WTC11 (cell line): Measurements from ENCODE around the gene ST6GALNAC3. TPM values are rescaled to one million over a fixed set of nuclear protein-coding genes. Genes with fewer than 3 reads are reported as not detected.

Experiments
- ATAC-seq: fragments of 200-7000 bp; cut with Tn5 transposase; 2 replicates; pipeline ENCODE4 v1.10.0; 2021; ENCODE audit warnings: mild to moderate bottlenecking, moderate library complexity
- Bru-seq: library from RNA; stranded (reverse); fragments of 400-500 nt; gene quantifications from one replicate; lab custom pipeline; 2021; lab: Mats Ljungman, UMichigan
- CTCF ChIA-PET: fragments of 300-600 bp; sonication (Branson Sonifier 250); formaldehyde crosslinking; loops from one replicate; lab custom pipeline; 2021; ENCODE audit warnings: antibody characterized with exemption; lab: Charles Lee
- POLR2A ChIA-PET: fragments of 350-600 bp; sonication (Branson Sonifier 250); formaldehyde crosslinking; loops from one replicate; lab custom pipeline; 2021; ENCODE audit warnings: antibody characterized with exemption; lab: Charles Lee
- DNase-seq: peaks from one replicate; pipeline ENCODE4 v3.0.0; 2021; ENCODE audit warnings: low spot score
- H3K27ac Mint-ChIP-seq: 2 replicates; pipeline ENCODE4 v1.8.0; 2021; ENCODE audit warnings: mixed read lengths
- H3K27me3 Mint-ChIP-seq: 2 replicates; pipeline ENCODE4 v1.8.0; 2021; ENCODE audit warnings: low read depth, mild to moderate bottlenecking, moderate library complexity, mixed read lengths
- H3K36me3 Mint-ChIP-seq: 2 replicates; pipeline ENCODE4 v1.8.0; 2021; ENCODE audit warnings: mixed read lengths
- H3K4me1 Mint-ChIP-seq: 2 replicates; pipeline ENCODE4 v1.8.0; 2022; ENCODE audit warnings: mixed read lengths
- H3K4me3 Mint-ChIP-seq: 2 replicates; pipeline ENCODE4 v1.8.0; 2021; ENCODE audit warnings: mild to moderate bottlenecking, moderate library complexity, mixed read lengths
- H3K9me3 Mint-ChIP-seq: 2 replicates; pipeline ENCODE4 v1.8.0; 2021; ENCODE audit warnings: mixed read lengths
- ELF4 ChIP-seq: sonication (generic); formaldehyde crosslinking; IDR thresholded peaks from 2 replicates; pipeline ENCODE4 v1.8.1; 2022; ENCODE audit warnings: low read depth, mild to moderate bottlenecking, moderate library complexity, missing genetic modification reagents
- ESRRA ChIP-seq: sonication (generic); formaldehyde crosslinking; IDR thresholded peaks from 2 replicates; pipeline ENCODE4 v1.8.1; 2022; ENCODE audit warnings: mild to moderate bottlenecking, missing genetic modification reagents, borderline replicate concordance
- FOXK1 ChIP-seq: sonication (generic); formaldehyde crosslinking; IDR thresholded peaks from 2 replicates; pipeline ENCODE4 v1.8.0; 2022; ENCODE audit warnings: mild to moderate bottlenecking, moderate library complexity, missing genetic modification reagents
- FOXP1 ChIP-seq: sonication (generic); formaldehyde crosslinking; IDR thresholded peaks from 2 replicates; pipeline ENCODE4 v1.8.0; 2022; ENCODE audit warnings: missing genetic modification reagents, mild to moderate bottlenecking, moderate library complexity, borderline replicate concordance
- GABPB1 ChIP-seq: sonication (generic); formaldehyde crosslinking; IDR thresholded peaks from 2 replicates; pipeline ENCODE4 v1.8.1; 2023; ENCODE audit warnings: mild to moderate bottlenecking, missing genetic modification reagents
- MXD4 ChIP-seq: fragments of 250-450 bp; sonication (Bioruptor Pico); IDR thresholded peaks from 2 replicates; pipeline ENCODE4 v1.8.0; 2021; ENCODE audit warnings: mild to moderate bottlenecking, moderate library complexity, borderline replicate concordance
- NFYB ChIP-seq: sonication (generic); formaldehyde crosslinking; conservative IDR thresholded peaks from 2 replicates; pipeline ENCODE4 v1.8.0; 2022; ENCODE audit warnings: low read depth, missing genetic modification reagents
- NR1H2 ChIP-seq: sonication (generic); formaldehyde crosslinking; IDR thresholded peaks from 2 replicates; pipeline ENCODE4 v1.9.0; 2021; ENCODE audit warnings: mild to moderate bottlenecking, moderate library complexity, missing genetic modification reagents
- PRRX2 ChIP-seq: fragments of 250-450 bp; sonication (Bioruptor Pico); IDR thresholded peaks from 2 replicates; pipeline ENCODE4 v1.8.0; 2021; ENCODE audit warnings: mild to moderate bottlenecking
- SMAD3 ChIP-seq: sonication (generic); formaldehyde crosslinking; IDR thresholded peaks from 2 replicates; pipeline ENCODE4 v1.8.0; 2022; ENCODE audit warnings: missing genetic modification reagents, mild to moderate bottlenecking, borderline replicate concordance
- SP1 ChIP-seq: sonication (generic); formaldehyde crosslinking; conservative IDR thresholded peaks from 2 replicates; pipeline ENCODE4 v1.8.1; 2022; ENCODE audit warnings: missing genetic modification reagents
- ZNF232 ChIP-seq: sonication (generic); formaldehyde crosslinking; IDR thresholded peaks from 2 replicates; pipeline ENCODE4 v1.8.0; 2022; ENCODE audit warnings: mild to moderate bottlenecking, missing genetic modification reagents
- ZNF423 ChIP-seq: fragments of 250-450 bp; sonication (Bioruptor Pico); IDR thresholded peaks from 2 replicates; pipeline ENCODE4 v2.1.2; 2022; ENCODE audit warnings: mild to moderate bottlenecking, moderate library complexity
- long read RNA-seq, 3 experiments: library from RNA in 1 of 3; library from capped mRNA in 1 of 3; library from polyadenylated mRNA in 1 of 3; unstranded in 2 of 3; stranded (forward) in 1 of 3; transcript quantifications; one replicate each; pipeline ENCODE4 v2.0.0, GENCODE V29; 2021
- total RNA-seq: library from RNA; stranded (reverse); gene quantifications from 3 replicates; pipeline ENCODE4 v1.2.3, GENCODE V29; 2021
- TF ChIP-seq, protein P1 (sequence below): sonication (generic); formaldehyde crosslinking; IDR thresholded peaks from 2 replicates; pipeline ENCODE4 v1.8.0; 2022; ENCODE audit warnings: mild to moderate bottlenecking, missing genetic modification reagents
- TF ChIP-seq, protein P2 (sequence below): sonication (generic); formaldehyde crosslinking; IDR thresholded peaks from 2 replicates; pipeline ENCODE4 v1.8.1; 2022; ENCODE audit warnings: mild to moderate bottlenecking, missing genetic modification reagents, moderate library complexity, borderline replicate concordance
- TF ChIP-seq, protein P3 (sequence below): sonication (generic); formaldehyde crosslinking; conservative IDR thresholded peaks from 2 replicates; pipeline ENCODE4 v1.8.1; 2022; ENCODE audit warnings: mild to moderate bottlenecking, missing genetic modification reagents
- TF ChIP-seq, protein P4 (sequence below): sonication (generic); formaldehyde crosslinking; IDR thresholded peaks from 2 replicates; pipeline ENCODE4 v1.8.0; 2022; ENCODE audit warnings: mild to moderate bottlenecking, missing genetic modification reagents
- TF ChIP-seq, protein P5 (sequence below): sonication (generic); formaldehyde crosslinking; IDR thresholded peaks from 2 replicates; pipeline ENCODE4 v1.8.1; 2022; ENCODE audit warnings: low read depth, mild to moderate bottlenecking, moderate library complexity, missing genetic modification reagents, borderline replicate concordance
- TF ChIP-seq, protein P6 (sequence below): sonication (generic); formaldehyde crosslinking; IDR thresholded peaks from 2 replicates; pipeline ENCODE4 v1.8.0; 2023; ENCODE audit warnings: missing genetic modification reagents
- TF ChIP-seq, protein P7 (sequence below): sonication (generic); formaldehyde crosslinking; IDR thresholded peaks from 2 replicates; pipeline ENCODE4 v1.8.1; 2023; ENCODE audit warnings: mild to moderate bottlenecking, missing genetic modification reagents
- TF ChIP-seq, protein P8 (sequence below): fragments of 250-450 bp; sonication (Bioruptor Pico); IDR thresholded peaks from 2 replicates; pipeline ENCODE4 v2.1.2; 2022; ENCODE audit warnings: mild to moderate bottlenecking, moderate library complexity
- TF ChIP-seq, protein P9 (sequence below): fragments of 200-600 bp; IDR thresholded peaks from 2 replicates; pipeline ENCODE4 v1.8.0; 2022; ENCODE audit warnings: antibody characterized with exemption
- TF ChIP-seq, protein P10 (sequence below): sonication (generic); formaldehyde crosslinking; IDR thresholded peaks from 2 replicates; pipeline ENCODE4 v1.8.0; 2022; ENCODE audit warnings: mild to moderate bottlenecking, missing genetic modification reagents

The ST6GALNAC3 gene
- total RNA-seq = 11.9 to 14.1 TPM (median 12.7 TPM) in 3 replicates
- percentile 62 among the genes with signal in this experiment for Bru-seq, nascent RNA
- long read RNA-seq, experiment 1, partial matches to known transcripts = 6 of 13 reads
- long read RNA-seq, experiment 1, other reads (novel, unspliced or antisense) = 7 of 13 reads
- long read RNA-seq, experiment 2, partial matches to known transcripts = 1 of 12 reads
- long read RNA-seq, experiment 2, other reads (novel, unspliced or antisense) = 11 of 12 reads
- long read RNA-seq, experiment 3, partial matches to known transcripts = 0 of 2 reads
- long read RNA-seq, experiment 3, other reads (novel, unspliced or antisense) = 2 of 2 reads

DNA sequence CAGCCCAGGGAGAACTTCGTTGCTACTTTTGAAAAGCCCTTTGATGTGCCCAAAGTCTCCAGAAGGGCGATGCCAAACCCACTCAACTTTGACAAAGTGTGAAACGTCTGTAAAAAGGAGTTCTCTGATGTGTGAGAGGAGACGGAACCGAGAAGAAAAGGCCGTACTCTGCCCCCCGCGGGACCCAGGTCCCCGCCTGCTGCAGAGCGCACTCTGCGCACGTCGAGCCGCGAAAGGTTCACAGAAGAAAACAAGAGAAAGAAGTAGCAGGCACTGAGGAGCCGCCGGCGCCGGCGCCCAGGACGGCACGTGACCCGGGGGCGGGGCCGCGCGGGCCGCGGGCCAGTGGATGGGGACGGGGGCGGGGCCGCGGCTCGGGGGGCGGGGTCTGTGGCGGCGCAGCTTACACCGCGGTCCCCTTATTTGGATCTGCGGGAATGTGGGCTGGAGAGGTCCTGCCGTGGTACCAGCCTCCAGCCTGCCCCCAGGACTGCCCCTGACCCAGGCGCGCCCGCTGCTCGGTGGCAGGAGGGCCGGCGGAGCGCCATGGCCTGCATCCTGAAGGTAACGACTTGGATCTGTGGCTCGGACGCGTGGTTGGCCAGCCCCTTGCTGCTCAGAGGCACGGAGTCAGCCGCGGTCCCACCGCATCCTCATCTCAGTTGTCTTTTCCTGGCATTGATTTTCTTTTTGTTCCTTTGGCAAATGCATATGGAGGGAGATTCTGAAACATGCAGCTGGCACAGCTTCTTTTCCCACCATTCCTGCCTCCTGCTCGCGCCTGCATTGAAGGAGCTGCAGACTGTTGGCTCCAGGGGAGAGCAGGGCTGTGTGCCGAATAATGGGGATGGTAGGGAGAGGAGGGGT lies at the start of gene ST6GALNAC3:
ST6GALNAC3 (plus strand) TSS at position 426 of the 867 bp plus-strand sequence.
- 0 out of 2 replicates have a peak within 1 kb of the TSS, but pooled peaks have one; percentile 5 for H3K27ac Mint-ChIP-seq
- CTCF ChIA-PET = no interaction called here
- TF ChIP-seq, protein P1, sequence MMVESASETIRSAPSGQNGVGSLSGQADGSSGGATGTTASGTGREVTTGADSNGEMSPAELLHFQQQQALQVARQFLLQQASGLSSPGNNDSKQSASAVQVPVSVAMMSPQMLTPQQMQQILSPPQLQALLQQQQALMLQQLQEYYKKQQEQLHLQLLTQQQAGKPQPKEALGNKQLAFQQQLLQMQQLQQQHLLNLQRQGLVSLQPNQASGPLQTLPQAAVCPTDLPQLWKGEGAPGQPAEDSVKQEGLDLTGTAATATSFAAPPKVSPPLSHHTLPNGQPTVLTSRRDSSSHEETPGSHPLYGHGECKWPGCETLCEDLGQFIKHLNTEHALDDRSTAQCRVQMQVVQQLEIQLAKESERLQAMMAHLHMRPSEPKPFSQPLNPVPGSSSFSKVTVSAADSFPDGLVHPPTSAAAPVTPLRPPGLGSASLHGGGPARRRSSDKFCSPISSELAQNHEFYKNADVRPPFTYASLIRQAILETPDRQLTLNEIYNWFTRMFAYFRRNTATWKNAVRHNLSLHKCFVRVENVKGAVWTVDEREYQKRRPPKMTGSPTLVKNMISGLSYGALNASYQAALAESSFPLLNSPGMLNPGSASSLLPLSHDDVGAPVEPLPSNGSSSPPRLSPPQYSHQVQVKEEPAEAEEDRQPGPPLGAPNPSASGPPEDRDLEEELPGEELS (CRISPR knock-in tag) = no peak; the same call in 1 of the 2 replicates
- TF ChIP-seq, protein P2, sequence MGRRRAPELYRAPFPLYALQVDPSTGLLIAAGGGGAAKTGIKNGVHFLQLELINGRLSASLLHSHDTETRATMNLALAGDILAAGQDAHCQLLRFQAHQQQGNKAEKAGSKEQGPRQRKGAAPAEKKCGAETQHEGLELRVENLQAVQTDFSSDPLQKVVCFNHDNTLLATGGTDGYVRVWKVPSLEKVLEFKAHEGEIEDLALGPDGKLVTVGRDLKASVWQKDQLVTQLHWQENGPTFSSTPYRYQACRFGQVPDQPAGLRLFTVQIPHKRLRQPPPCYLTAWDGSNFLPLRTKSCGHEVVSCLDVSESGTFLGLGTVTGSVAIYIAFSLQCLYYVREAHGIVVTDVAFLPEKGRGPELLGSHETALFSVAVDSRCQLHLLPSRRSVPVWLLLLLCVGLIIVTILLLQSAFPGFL = no peak
- TF ChIP-seq ZNF232 (CRISPR knock-in tag) = 0 out of 2 replicates have a peak, but pooled peaks have one; percentile 38
- TF ChIP-seq GABPB1 (CRISPR knock-in tag) = no peak
- no peak for TF ChIP-seq PRRX2 (CRISPR knock-in tag)
- TF ChIP-seq, protein P3, sequence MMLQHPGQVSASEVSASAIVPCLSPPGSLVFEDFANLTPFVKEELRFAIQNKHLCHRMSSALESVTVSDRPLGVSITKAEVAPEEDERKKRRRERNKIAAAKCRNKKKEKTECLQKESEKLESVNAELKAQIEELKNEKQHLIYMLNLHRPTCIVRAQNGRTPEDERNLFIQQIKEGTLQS (CRISPR knock-in tag) = no peak
- no peak for TF ChIP-seq SMAD3
- no peak for TF ChIP-seq ELF4 (CRISPR knock-in tag)
- TF ChIP-seq, protein P4, sequence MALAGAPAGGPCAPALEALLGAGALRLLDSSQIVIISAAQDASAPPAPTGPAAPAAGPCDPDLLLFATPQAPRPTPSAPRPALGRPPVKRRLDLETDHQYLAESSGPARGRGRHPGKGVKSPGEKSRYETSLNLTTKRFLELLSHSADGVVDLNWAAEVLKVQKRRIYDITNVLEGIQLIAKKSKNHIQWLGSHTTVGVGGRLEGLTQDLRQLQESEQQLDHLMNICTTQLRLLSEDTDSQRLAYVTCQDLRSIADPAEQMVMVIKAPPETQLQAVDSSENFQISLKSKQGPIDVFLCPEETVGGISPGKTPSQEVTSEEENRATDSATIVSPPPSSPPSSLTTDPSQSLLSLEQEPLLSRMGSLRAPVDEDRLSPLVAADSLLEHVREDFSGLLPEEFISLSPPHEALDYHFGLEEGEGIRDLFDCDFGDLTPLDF (CRISPR knock-in tag) = no peak
- TF ChIP-seq FOXK1 (CRISPR knock-in tag) = peak; percentile 51
- TF ChIP-seq, protein P5, sequence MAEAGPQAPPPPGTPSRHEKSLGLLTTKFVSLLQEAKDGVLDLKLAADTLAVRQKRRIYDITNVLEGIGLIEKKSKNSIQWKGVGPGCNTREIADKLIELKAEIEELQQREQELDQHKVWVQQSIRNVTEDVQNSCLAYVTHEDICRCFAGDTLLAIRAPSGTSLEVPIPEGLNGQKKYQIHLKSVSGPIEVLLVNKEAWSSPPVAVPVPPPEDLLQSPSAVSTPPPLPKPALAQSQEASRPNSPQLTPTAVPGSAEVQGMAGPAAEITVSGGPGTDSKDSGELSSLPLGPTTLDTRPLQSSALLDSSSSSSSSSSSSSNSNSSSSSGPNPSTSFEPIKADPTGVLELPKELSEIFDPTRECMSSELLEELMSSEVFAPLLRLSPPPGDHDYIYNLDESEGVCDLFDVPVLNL (CRISPR knock-in tag) = no peak
- no peak for TF ChIP-seq MXD4
- no peak for TF ChIP-seq ESRRA
- 0 out of 2 replicates have a peak, but pooled peaks have one; percentile 47 for TF ChIP-seq FOXP1 (CRISPR knock-in tag)
- TF ChIP-seq, protein P6, sequence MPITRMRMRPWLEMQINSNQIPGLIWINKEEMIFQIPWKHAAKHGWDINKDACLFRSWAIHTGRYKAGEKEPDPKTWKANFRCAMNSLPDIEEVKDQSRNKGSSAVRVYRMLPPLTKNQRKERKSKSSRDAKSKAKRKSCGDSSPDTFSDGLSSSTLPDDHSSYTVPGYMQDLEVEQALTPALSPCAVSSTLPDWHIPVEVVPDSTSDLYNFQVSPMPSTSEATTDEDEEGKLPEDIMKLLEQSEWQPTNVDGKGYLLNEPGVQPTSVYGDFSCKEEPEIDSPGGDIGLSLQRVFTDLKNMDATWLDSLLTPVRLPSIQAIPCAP (CRISPR knock-in tag) = no peak
- peak; percentile 56 for TF ChIP-seq SP1 (CRISPR knock-in tag)
- TF ChIP-seq NR1H2 (CRISPR knock-in tag) = no peak
- TF ChIP-seq, protein P7, sequence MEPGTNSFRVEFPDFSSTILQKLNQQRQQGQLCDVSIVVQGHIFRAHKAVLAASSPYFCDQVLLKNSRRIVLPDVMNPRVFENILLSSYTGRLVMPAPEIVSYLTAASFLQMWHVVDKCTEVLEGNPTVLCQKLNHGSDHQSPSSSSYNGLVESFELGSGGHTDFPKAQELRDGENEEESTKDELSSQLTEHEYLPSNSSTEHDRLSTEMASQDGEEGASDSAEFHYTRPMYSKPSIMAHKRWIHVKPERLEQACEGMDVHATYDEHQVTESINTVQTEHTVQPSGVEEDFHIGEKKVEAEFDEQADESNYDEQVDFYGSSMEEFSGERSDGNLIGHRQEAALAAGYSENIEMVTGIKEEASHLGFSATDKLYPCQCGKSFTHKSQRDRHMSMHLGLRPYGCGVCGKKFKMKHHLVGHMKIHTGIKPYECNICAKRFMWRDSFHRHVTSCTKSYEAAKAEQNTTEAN (CRISPR knock-in tag) = no peak
- TF ChIP-seq, protein P8, sequence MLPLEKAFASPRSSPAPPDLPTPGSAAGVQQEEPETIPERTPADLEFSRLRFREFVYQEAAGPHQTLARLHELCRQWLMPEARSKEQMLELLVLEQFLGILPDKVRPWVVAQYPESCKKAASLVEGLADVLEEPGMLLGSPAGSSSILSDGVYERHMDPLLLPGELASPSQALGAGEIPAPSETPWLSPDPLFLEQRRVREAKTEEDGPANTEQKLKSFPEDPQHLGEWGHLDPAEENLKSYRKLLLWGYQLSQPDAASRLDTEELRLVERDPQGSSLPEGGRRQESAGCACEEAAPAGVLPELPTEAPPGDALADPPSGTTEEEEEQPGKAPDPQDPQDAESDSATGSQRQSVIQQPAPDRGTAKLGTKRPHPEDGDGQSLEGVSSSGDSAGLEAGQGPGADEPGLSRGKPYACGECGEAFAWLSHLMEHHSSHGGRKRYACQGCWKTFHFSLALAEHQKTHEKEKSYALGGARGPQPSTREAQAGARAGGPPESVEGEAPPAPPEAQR = no peak
- no peak for TF ChIP-seq ZNF423 (CRISPR knock-in tag)
- TF ChIP-seq, protein P9, sequence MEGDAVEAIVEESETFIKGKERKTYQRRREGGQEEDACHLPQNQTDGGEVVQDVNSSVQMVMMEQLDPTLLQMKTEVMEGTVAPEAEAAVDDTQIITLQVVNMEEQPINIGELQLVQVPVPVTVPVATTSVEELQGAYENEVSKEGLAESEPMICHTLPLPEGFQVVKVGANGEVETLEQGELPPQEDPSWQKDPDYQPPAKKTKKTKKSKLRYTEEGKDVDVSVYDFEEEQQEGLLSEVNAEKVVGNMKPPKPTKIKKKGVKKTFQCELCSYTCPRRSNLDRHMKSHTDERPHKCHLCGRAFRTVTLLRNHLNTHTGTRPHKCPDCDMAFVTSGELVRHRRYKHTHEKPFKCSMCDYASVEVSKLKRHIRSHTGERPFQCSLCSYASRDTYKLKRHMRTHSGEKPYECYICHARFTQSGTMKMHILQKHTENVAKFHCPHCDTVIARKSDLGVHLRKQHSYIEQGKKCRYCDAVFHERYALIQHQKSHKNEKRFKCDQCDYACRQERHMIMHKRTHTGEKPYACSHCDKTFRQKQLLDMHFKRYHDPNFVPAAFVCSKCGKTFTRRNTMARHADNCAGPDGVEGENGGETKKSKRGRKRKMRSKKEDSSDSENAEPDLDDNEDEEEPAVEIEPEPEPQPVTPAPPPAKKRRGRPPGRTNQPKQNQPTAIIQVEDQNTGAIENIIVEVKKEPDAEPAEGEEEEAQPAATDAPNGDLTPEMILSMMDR = no peak
- no peak for TF ChIP-seq NFYB (CRISPR knock-in tag)
- TF ChIP-seq, protein P10, sequence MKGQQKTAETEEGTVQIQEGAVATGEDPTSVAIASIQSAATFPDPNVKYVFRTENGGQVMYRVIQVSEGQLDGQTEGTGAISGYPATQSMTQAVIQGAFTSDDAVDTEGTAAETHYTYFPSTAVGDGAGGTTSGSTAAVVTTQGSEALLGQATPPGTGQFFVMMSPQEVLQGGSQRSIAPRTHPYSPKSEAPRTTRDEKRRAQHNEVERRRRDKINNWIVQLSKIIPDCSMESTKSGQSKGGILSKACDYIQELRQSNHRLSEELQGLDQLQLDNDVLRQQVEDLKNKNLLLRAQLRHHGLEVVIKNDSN (CRISPR knock-in tag) = peak; percentile 82

More for the DNA sequence above, at the start of gene ST6GALNAC3:
- Mint-ChIP-seq H3K36me3 (no peaks in the 10 kb centered on the region), H3K9me3 (no peaks in the 10 kb centered on the region), H3K4me3 (peak within 1 kb of the TSS; percentile 86), H3K4me1 (peaks cover 27% of the 10 kb centered on the region), H3K27me3 (peaks cover 25% of the 10 kb centered on the region)
- DNase-seq (peak; percentile 81), ATAC-seq (peak; percentile 94)
- POLR2A ChIA-PET = interaction anchor here (0.7 to 1.5 kb wide), 2 partner anchors 22 to 157 kb away, joined by 3 read pairs; no protein-coding TSS in a partner anchor
